Upper lobe of left lung (tissue), 4 donors: Measurements from ENCODE around the gene FZD1.

Source experiments
- POLR2AphosphoS5 ChIP-seq, 2 donors: sonication (generic); formaldehyde crosslinking; IDR thresholded peaks; one replicate each; pipeline ENCODE4 v1.5.1; 2017; ENCODE audit warnings: antibody characterized with exemption in 2 of 2
- TF ChIP-seq, protein P1 (sequence below), 6 experiments: fragments of 450-650 bp in 4 of 6; fragments of 200-600 bp in 2 of 6; sonication (generic) in 2 of 6; IDR thresholded peaks; one replicate each; pipeline ENCODE4 v1.5.1; 2016 to 2019; ENCODE audit warnings: antibody characterized with exemption in 6 of 6

DNA sequence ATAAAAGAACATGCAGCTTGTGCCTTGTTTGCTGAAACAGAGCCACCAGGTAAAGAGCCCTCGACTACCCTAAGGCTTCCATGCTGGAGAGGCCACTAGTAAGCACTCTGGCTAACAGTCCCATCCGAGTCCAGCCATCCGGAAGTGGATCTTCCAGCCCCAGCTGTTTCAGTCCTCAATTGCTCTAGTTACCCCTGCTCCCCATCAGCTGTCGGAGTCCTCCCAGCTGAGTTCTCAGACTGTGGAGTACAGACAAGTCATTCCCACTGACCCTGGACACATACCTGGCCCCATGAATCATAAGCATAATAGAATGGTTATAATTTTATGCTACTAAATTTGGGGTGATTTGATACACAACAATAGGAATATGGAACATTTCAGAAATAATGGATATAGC lies 13.5 kb upstream of the FZD1 start:
- TF ChIP-seq, protein P1, sequence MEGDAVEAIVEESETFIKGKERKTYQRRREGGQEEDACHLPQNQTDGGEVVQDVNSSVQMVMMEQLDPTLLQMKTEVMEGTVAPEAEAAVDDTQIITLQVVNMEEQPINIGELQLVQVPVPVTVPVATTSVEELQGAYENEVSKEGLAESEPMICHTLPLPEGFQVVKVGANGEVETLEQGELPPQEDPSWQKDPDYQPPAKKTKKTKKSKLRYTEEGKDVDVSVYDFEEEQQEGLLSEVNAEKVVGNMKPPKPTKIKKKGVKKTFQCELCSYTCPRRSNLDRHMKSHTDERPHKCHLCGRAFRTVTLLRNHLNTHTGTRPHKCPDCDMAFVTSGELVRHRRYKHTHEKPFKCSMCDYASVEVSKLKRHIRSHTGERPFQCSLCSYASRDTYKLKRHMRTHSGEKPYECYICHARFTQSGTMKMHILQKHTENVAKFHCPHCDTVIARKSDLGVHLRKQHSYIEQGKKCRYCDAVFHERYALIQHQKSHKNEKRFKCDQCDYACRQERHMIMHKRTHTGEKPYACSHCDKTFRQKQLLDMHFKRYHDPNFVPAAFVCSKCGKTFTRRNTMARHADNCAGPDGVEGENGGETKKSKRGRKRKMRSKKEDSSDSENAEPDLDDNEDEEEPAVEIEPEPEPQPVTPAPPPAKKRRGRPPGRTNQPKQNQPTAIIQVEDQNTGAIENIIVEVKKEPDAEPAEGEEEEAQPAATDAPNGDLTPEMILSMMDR (IDR thresholded peaks at IDR 0.05) = no peak
- TF ChIP-seq POLR2AphosphoS5 (IDR thresholded peaks at IDR 0.05) = no peak
